DND-41 (cell line): ENCODE results near the gene EIF5.

Experiments used
- CTCF ChIP-seq: IDR thresholded peaks from 2 replicates; pipeline ENCODE4 v1.5.1; 2012; ENCODE audit warnings: borderline replicate concordance, low read length, moderate library complexity, mild to moderate bottlenecking; ENCODE audit not compliant: poor library complexity, severe bottlenecking; ENCODE audit errors: extremely low read depth
- EZH2 ChIP-seq: IDR thresholded peaks from 3 replicates; pipeline ENCODE4 v1.6.1; 2012; ENCODE audit warnings: borderline replicate concordance, low read depth, mild to moderate bottlenecking, moderate library complexity, low read length, inconsistent platforms; ENCODE audit not compliant: severe bottlenecking

DNA sequence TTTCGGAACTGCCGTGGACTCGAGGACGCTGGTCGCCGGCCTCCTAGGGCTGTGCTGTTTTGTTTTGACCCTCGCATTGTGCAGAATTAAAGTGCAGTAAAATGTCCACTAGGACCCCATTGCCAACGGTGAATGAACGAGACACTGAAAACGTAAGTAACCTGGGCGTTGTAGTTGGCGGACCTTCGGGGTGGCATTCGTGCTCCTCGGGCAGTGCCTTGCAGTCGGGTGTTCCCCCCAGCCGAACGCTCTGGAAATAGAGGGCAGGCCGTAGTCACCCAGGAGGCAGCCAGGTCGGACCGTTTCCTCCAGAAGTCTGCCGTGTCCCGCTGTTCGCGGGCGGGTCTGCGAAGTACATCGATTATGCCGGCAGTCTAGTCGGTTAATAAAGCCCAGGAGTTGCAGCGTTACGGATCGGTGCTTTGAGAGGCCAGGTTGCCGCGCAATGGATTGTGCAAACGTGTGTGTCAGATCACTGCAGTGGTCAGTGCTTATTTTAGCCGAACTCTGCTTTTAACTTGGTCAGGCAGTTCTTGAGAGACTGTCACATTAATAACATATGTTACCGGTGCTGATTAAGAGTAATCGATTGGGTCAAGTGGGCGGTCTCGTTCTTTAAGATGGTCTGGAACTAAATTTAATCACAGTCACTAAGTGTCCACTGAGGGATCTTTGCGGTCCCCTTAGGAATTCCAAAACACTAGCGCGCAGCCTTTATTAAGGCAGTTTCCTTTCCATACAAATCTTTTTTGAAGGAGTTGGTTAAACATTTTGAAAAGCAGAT is 52.1 kb downstream of the EIF5 start:
- TF ChIP-seq CTCF (no peak), EZH2 (no peak)
